Liver (tissue), 9 donors: ENCODE measurements around the gene C19orf12. TPM values are rescaled to one million over a fixed set of nuclear protein-coding genes. Genes with fewer than 3 reads are reported as not detected.

Source experiments
- DNase-seq: peaks from one replicate; pipeline ENCODE4 v3.0.0-alpha.2; 2017; ENCODE audit warnings: low spot score
- H3K27ac ChIP-seq, 2 donors: one replicate each; pipeline ENCODE4 v1.7.0; 2013; ENCODE audit warnings: inconsistent platforms in 2 of 2, low read length in 2 of 2, control low read depth in 1 of 2, low read depth in 1 of 2, mild to moderate bottlenecking in 1 of 2
- H3K27me3 ChIP-seq, 4 donors: one replicate each; pipeline versions ENCODE4 v1.6.1 to v1.7.0; 2013; ENCODE audit warnings: low read length in 3 of 4, inconsistent platforms in 1 of 4, mild to moderate bottlenecking in 1 of 4, moderate library complexity in 1 of 4; ENCODE audit not compliant: control insufficient read depth in 4 of 4, insufficient read depth in 4 of 4
- H3K36me3 ChIP-seq, 4 donors: one replicate each; pipeline versions ENCODE4 v1.6.1 to v1.7.0; 2013; ENCODE audit warnings: low read length in 3 of 4, mild to moderate bottlenecking in 3 of 4, low read depth in 1 of 4, moderate library complexity in 1 of 4; ENCODE audit not compliant: control insufficient read depth in 4 of 4, insufficient read depth in 3 of 4
- H3K4me1 ChIP-seq, 4 donors: one replicate each; pipeline versions ENCODE4 v1.6.1 to v1.7.0; 2013; ENCODE audit warnings: low read length in 3 of 4, mild to moderate bottlenecking in 3 of 4, moderate library complexity in 1 of 4; ENCODE audit not compliant: control insufficient read depth in 4 of 4, insufficient read depth in 4 of 4
- H3K4me3 ChIP-seq, 3 donors: one replicate each; pipeline versions ENCODE4 v1.6.1 to v1.7.0; 2013; ENCODE audit warnings: low read length in 3 of 3, control low read depth in 1 of 3, low read depth in 1 of 3, mild to moderate bottlenecking in 1 of 3
- H3K9ac ChIP-seq, 2 donors: one replicate each; pipeline ENCODE4 v1.7.0; 2013; ENCODE audit warnings: low read length in 2 of 2, mild to moderate bottlenecking in 2 of 2, moderate library complexity in 2 of 2, control low read depth in 1 of 2, low read depth in 1 of 2
- H3K9me3 ChIP-seq, 4 donors: one replicate each; pipeline versions ENCODE4 v1.6.1 to v1.7.0; 2013; ENCODE audit warnings: low read length in 3 of 4; ENCODE audit not compliant: control insufficient read depth in 4 of 4
- ATF3 ChIP-seq: IDR thresholded peaks from 2 replicates; pipeline ENCODE4 v1.6.1; 2016; ENCODE audit warnings: antibody characterized with exemption
- FOXA1 ChIP-seq: IDR thresholded peaks from 2 replicates; pipeline ENCODE4 v1.6.1; 2016; ENCODE audit warnings: antibody characterized with exemption
- FOXA2 ChIP-seq: IDR thresholded peaks from 2 replicates; pipeline ENCODE4 v1.6.1; 2016; ENCODE audit warnings: antibody characterized with exemption
- GABPA ChIP-seq, 2 donors: IDR thresholded peaks in 1 of 2; conservative IDR thresholded peaks in 1 of 2; 2 replicates each; pipeline ENCODE4 v1.6.1; 2016; ENCODE audit warnings: antibody characterized with exemption in 2 of 2, mild to moderate bottlenecking in 1 of 2, moderate library complexity in 1 of 2
- HNF4G ChIP-seq: IDR thresholded peaks from 2 replicates; pipeline ENCODE4 v1.6.1; 2016; ENCODE audit warnings: antibody characterized with exemption
- MAX ChIP-seq: IDR thresholded peaks from 2 replicates; pipeline ENCODE4 v1.6.1; 2016; ENCODE audit warnings: antibody characterized with exemption
- NR2F2 ChIP-seq: IDR thresholded peaks from 2 replicates; pipeline ENCODE4 v1.6.1; 2016; ENCODE audit warnings: antibody characterized with exemption
- RAD21 ChIP-seq, 2 donors: IDR thresholded peaks; 2 replicates each; pipeline ENCODE4 v1.6.1; 2016; ENCODE audit warnings: antibody characterized with exemption in 2 of 2, mild to moderate bottlenecking in 2 of 2
- RXRA ChIP-seq, 2 donors: IDR thresholded peaks; 2 replicates each; pipeline ENCODE4 v1.6.1; 2017 to 2018; ENCODE audit warnings: antibody characterized with exemption in 2 of 2, mild to moderate bottlenecking in 1 of 2
- SP1 ChIP-seq: IDR thresholded peaks from 2 replicates; pipeline ENCODE4 v1.6.1; 2018; ENCODE audit warnings: antibody characterized with exemption, mild to moderate bottlenecking
- TAF1 ChIP-seq: conservative IDR thresholded peaks from 2 replicates; pipeline ENCODE4 v1.6.1; 2016; ENCODE audit warnings: antibody characterized with exemption, mild to moderate bottlenecking
- YY1 ChIP-seq: IDR thresholded peaks from 2 replicates; pipeline ENCODE4 v1.6.1; 2016; ENCODE audit warnings: antibody characterized with exemption, mild to moderate bottlenecking
- ZBTB33 ChIP-seq: IDR thresholded peaks from 2 replicates; pipeline ENCODE4 v1.6.1; 2016; ENCODE audit warnings: antibody characterized with exemption
- WGBS: extraction: QIAGEN DNeasy Blood & Tissue Kit; methylation state at CpG from one replicate; pipeline ENCODE4 v1.1.7; 2013; 5-methylcytosine and 5-hydroxymethylcytosine counted together
- polyA plus RNA-seq, 2 donors: library from polyadenylated mRNA; stranded (reverse) in 1 of 2; unstranded in 1 of 2; fragments of 200-250 nt in 1 of 2; fragments of >200 nt in 1 of 2; fragmentation: Nextera tagmentation in 1 of 2; extraction: Ambion mirVana in 1 of 2; gene quantifications; one replicate each; pipeline versions ENCODE4 v1.2.1 to v1.2.3, GENCODE V29; 2013 to 2015
- total RNA-seq, 2 donors: library from RNA; depleted of rRNA; stranded (reverse); fragments of >200 nt; gene quantifications; one replicate each; pipeline ENCODE4 v1.2.3, GENCODE V29; 2014
- TF ChIP-seq, protein P1 (sequence below): fragments of 150-350 bp; IDR thresholded peaks from 2 replicates; pipeline ENCODE4 v1.5.1; 2017; ENCODE audit warnings: improper control_type of control experiment, low read depth, low read length; ENCODE audit not compliant: missing input control
- donor health status: healthy.
- donor health status: healthy.
- donor health status: healthy.
- donor health status: healthy.
- donor health status: healthy.

The C19orf12 gene
- total and polyA plus RNA-seq, 4 donors, result 21.2 to 82.8 (median 40.1) TPM

GRCh38 chr19:29680937-29681336 is 34.1 kb downstream of the C19orf12 start:
- no peaks in the 10 kb centered on the region for H3K27me3 ChIP-seq
- peaks cover 25 to 46% (median 31%) of the 10 kb centered on the region in 4 donors for H3K4me1 ChIP-seq
- 81% methylated on average over 7 of the region's 7 CpGs for WGBS
- no peak for DNase-seq
- no peak overlapping the region for H3K9ac ChIP-seq
- TF ChIP-seq, protein P1, sequence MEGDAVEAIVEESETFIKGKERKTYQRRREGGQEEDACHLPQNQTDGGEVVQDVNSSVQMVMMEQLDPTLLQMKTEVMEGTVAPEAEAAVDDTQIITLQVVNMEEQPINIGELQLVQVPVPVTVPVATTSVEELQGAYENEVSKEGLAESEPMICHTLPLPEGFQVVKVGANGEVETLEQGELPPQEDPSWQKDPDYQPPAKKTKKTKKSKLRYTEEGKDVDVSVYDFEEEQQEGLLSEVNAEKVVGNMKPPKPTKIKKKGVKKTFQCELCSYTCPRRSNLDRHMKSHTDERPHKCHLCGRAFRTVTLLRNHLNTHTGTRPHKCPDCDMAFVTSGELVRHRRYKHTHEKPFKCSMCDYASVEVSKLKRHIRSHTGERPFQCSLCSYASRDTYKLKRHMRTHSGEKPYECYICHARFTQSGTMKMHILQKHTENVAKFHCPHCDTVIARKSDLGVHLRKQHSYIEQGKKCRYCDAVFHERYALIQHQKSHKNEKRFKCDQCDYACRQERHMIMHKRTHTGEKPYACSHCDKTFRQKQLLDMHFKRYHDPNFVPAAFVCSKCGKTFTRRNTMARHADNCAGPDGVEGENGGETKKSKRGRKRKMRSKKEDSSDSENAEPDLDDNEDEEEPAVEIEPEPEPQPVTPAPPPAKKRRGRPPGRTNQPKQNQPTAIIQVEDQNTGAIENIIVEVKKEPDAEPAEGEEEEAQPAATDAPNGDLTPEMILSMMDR, result no peak
- TF ChIP-seq ZBTB33, result no peak
- no peak for TF ChIP-seq FOXA2
- no peak for TF ChIP-seq MAX
- no peak for TF ChIP-seq RXRA (IDR thresholded peaks at IDR 0.05)
- no peak for TF ChIP-seq GABPA (IDR thresholded peaks at IDR 0.05 in 1 of 2, conservative IDR thresholded peaks at IDR 0.05 in 1 of 2)
- H3K36me3 ChIP-seq, result peaks cover 0 to 2% (median 0%) of the 10 kb centered on the region in 4 donors
- H3K9me3 ChIP-seq, result no peaks in the 10 kb centered on the region
- no peak overlapping the region for H3K4me3 ChIP-seq
- H3K27ac ChIP-seq, result no peak overlapping the region

DNA sequence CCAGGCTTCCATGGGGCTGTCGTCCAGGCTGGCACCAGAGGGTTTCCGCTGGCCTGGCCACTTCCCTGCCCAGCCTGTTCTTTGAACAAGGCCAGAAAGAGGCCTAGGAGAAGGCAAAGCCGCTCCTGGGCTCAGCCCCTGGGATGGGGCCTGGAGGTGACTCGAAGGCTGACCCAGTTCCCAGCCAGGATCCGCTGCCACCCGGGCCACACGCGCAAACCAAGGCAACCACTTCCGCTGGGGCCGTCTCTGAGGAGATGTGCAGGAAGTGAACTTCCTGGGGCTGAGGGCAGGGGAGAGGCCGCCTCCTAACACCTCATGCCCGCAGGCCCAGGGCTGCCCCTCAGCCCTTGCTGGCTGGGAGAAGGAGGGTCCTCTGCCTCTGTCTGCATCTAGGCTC is 34.6 kb downstream of the C19orf12 start:
- Histone ChIP-seq H3K4me1 (peaks cover 29 to 51% (median 35%) of the 10 kb centered on the region in 4 donors), H3K9me3 (no peaks in the 10 kb centered on the region), H3K27ac (no peak overlapping the region), H3K27me3 (no peaks in the 10 kb centered on the region), H3K36me3 (peaks cover 0 to 2% (median 0%) of the 10 kb centered on the region in 4 donors), H3K4me3 (no peak overlapping the region), H3K9ac (no peak overlapping the region)
- WGBS, result 70% methylated on average over 12 of the region's 12 CpGs
- no peak for TF ChIP-seq FOXA1
- no peak for TF ChIP-seq RAD21 (IDR thresholded peaks at IDR 0.05)
- DNase-seq, result no peak

DNA sequence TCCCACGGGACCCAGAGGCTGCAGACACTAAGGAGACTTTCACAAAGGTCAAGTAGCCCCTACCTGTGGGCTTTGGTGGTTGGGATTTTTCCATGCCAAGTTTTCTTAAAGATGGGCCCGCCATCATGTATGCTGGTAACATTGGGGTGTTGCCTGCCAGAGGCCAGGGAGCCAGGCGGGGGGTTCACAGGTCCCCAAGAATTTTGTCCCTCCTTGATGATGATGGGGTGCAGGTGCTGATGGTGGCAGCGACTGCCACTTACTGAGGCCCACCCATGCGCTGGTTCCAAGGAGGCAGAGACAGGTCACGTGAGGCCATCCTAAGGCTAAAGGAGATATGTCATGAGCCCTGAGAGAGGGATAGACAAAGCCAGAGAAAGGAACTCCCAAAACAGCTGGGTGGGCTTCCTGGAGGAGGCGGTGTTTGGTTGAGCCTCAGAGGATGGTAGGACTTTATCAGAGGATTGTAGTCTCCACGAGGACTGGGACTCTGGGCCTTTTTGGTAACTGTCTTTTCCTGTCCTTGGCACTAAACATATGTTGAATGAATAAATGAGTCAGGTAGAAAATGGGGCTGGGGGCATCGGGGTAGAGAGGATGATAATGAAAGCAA is 35.4 kb downstream of the C19orf12 start:
- no peak overlapping the region for H3K4me3 ChIP-seq
- peaks cover 32 to 54% (median 43%) of the 10 kb centered on the region in 4 donors for H3K4me1 ChIP-seq
- no peak overlapping the region for H3K9ac ChIP-seq
- WGBS, result 95% methylated on average over 9 of the region's 9 CpGs
- no peak overlapping the region for H3K27ac ChIP-seq
- DNase-seq, result no peak
- H3K27me3 ChIP-seq, result no peaks in the 10 kb centered on the region
- peaks cover 0 to 4% (median 4%) of the 10 kb centered on the region in 4 donors for H3K36me3 ChIP-seq
- H3K9me3 ChIP-seq, result no peaks in the 10 kb centered on the region
- TF ChIP-seq ATF3 (no peak), FOXA1 (no peak), TAF1 (no peak), NR2F2 (no peak), SP1 (no peak), YY1 (no peak), HNF4G (no peak), RXRA (IDR thresholded peaks at IDR 0.05) (no peak), ZBTB33 (no peak), FOXA2 (no peak), MAX (no peak)
- TF ChIP-seq, protein P1, result no peak
